NCI-H2171 (cell line): ENCODE results near the gene CLBA1.

Experiments
- DNase-seq: peaks from one replicate; lab custom pipeline; 2025; lab: John Stamatoyannopoulos, UW

Gene CLBA1

DNA sequence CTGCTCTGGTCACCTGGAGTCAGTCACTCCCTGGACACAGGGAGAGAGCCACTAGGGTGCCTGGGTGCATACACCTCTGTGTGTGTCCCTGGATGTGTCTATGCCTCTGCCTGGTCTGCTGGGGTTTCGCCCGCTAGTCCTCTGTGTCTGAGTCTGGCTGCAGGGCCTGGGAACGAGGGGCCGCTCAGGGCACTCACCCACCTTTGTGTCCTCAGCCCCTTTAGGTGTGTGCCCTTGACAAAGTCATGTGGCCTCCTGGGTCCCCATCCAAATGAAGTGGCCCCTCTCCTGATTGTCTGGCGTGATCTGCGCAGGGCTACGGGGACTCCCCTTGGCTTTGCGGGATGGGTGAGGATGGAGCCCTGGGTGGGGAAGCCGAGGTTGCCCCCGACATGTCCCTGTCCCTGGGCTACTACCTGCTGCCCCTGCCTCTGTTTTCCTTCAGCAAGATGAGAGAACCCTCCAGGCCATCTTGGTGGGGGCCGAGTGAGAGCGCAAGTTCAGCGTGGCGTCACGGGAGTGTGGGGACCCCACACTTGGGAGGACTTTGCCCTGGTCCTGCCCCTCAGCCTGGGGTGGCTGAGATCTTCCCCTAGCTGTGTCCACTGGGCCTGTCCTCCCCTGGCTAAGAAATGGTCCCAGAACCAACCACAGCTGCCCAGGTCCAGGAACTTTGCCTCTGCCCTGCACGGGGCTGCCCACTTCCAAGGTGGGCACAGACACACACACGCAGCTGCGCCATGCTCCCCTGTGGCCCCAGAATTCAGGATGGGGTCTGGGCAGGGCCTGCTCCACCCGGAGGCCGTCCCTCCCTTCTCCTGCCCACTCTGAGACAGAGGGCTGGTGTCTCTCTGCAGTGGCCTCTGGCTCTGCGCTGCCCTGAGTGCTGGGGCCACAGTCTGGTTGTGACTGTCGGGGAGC, 4.7 kb upstream of the CLBA1 start:
- no peak for DNase-seq

DNA sequence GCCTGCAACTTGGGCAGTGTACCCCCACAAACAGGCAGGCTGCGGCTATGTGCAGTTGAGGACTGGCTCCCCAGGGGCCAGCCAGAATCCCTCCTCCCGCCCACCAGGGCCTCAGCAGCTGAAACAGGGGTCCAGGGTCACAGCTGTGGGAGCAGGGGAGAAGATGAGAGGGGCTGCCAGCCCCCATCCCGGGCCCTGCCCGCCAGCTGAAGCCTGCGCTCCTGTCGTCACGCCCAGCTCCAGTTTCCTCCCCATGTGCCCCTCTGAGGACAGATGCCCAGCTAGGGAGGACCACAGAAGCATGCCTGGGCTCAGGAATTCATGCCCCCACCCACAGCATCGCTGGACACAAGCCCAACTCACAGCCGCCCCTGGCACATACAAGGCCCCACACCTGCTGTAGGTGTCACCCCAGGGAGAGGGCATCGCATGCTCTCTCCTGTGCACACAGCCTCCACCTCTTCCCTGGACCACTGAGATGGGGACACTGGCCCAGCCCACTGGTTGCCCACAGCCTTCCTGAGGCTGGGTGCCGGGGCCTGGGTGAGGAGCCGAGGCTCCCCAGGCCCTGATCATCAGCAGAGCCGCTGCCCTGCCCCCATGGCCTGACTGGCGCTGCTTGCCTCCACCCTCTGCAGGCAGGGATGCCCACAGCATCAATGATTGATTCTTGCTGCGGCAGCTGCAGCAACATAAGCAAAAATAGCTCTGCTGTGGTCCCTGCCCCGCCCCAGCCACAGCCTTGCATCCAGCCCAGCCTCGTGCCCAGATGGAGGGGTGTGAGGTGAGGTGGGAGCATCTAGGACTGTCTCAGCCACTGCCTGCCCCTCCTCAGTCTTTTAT, 3.7 kb upstream of the CLBA1 start:
- DNase-seq = no peak

DNA sequence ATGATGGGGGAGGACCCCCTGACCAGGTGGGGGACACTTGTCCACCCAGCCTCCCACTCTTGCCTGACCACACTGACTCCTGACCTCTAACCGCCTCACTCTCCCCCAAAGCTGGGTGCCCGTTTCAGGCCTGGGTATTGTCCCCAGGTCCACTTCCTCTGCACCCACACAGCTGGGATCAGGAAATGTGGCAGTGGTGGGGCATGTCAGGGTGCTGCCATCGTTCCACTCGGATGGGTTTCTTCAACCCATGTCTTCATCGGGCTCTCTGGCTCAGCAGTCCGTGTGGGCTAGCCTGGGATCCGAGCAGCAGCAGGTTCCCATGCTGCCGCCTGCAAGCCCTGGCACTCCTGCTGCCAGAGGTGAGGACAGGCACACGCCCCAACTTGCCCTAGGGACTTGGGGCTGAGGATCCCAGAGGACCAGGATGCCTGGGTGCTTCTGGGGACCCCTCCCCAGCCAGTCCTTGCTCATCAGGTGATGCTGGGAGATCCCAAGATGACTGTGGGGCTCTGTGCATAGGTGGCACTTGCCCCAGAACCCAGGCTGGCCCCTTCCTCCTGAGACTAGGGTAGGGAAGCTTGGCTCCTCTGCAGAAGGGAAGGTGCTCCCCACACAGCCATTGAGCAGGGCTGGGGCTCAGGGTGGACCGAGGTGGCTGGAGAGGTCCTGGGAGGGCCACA, 2.9 kb upstream of the CLBA1 start:
- no peak for DNase-seq

DNA sequence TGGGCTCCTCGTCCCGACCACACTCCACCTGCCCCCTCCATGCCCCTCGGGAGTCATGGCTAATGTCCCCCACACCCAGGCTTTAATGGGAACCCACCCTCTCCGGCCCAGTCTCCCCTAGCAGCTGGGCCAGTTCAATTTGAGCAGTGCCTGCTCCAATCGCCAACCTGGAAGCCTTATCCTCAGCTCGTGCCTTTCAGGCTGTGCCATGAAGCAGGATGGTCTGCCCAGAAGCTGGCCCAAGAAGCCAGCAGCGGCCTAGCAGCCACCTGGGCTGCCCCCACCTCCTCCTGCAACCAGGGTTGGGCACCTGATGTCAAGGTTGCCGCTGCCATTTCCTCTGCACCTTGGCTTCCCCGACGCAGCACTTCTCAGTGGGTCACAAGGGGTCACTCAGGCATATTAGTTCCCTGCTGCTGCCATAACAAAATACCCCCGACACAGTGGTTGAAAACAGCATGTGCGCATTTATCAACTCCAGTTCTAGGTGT, 2.3 kb upstream of the CLBA1 start:
- no peak for DNase-seq

DNA sequence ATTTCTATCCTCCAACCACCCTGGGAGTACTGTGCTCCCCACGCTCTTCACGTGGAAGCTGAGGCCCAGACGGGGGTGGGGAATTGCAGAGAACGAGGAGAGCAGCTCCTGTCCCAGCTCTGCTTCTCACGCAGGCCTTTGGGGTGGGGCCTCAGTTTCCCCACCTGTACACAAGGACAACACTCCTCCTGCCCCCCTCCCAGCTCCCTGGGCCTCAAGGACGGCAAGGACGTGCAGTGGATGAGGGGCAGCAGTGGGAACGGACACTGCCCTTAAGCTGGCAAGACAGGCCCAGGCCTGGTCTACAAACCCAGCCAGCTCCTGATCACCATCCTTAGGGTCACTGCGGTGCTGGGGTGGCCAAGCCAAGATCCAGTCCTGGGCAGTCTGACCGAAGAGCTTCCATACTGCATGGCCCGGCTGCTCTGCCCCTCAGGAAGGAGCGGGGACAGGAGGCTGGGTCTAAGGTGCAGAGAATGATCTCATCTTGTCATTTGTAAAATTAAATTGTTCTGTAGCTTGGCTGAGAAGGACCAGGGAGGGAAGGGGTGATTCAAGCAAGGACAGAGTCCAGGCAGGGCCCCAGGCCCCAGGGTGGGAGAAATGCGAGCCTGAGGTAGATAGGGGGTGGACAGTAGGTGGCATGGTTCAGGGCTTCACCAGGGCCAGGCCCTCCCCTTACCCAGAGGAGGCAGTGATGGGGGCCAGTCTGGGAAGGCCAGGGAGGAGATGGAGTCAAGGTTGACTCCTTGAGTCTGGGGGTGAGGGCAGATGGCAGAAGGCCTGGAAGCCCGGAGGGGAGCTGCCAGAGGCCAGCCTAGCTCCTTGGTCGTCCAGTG, 1.3 kb upstream of the CLBA1 start:
- DNase-seq = no peak

DNA sequence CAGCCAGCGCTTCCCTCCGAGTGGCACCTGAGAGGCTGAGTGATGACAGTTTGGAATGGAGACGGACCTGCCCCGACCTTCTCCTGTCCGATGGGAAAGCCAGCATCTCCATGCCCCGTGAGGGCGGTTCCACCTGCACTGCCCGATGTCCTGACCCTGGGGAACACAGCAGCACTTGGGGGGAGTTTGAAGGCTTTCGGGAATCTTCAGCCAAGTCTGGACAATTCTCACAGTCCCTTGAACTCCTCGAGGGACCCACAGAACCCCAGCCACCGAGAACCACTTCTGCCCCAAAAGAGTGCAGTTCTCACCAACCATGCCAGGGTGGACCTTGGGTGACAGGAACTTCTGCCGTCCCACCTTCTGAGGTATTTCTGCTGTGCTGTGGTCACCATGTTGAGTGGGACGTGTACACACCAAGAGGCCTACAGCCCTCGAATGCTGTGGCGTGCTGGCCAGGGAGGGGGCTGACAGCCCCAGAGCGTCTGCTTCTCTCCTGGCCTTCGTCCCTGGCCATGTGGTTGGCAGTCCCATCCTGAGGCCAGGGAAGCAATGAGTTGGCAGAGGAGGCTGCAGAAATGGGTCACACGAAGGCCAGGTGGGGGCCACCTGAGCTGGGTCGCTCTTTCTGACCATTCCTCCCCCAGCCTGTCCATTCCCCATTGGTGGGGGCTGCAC, 1.0 kb downstream of the CLBA1 start:
- DNase-seq = no peak

DNA sequence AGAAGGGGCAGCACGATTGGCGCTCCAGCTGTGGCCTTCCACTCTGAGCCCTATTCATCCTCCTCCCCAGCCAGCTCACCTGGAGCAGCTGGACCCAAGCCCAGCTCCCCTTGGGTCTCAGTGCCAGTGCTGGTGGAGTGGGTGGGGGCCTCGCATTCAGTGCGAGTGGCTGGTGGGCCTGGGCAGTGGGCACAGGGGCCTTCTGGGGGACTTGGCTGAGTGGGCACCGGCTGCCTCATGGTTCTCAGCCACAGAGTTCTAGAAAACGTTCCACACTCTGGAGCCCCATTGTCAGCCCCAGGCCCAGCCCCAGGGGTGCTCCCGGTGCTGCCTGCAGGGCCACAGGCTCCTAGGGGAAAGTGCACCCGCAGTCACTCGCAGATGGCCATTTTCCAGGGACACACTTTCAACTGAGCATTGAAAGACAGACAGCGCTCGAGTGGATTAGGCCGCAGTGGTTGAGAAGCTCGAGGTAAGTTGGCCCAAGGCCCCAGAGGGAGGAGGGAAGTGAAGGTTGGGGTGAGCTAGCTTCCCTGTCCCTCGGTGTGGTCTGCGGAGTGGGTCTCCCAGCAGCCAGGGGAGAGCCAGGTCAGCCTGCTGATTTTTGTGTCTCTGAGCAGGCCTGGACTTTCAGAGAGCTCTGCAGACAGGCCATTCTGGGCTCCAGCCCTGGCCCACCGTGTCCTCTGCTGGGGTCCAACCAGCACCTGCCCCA, 3.8 kb downstream of the CLBA1 start:
- no peak for DNase-seq

DNA sequence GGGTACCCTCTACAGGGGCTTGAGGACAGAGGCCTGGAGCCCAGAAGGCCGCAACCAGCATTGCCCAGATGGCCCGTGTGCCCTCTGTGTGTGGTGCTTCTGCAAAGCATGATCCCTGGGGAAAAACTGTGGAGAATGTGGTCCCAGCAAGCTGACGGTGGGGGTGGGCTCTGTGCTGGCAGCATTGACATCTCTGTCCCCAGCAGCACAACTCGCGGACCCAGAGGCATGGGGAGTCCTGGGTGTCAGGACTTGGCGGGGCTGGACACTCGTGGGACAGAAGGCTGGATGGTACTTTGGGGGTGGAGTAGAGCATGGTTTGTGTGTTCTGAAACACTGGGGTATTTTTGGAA, 4.3 kb downstream of the CLBA1 start:
- no peak for DNase-seq

DNA sequence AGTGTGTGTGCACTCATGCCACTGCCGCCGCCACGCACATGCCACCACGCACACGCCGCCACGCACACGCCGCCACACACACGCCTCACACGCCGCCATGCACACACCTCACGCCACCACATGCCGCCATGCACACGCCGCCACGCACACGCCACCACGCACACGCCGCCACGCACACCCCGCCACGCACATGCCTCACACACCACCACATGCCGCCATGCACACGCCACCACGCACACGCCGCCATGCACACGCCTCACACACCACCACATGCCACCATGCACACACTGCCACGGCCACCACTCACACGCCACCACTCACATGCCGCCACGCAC, 6.3 kb downstream of the CLBA1 start:
- DNase-seq = no peak

DNA sequence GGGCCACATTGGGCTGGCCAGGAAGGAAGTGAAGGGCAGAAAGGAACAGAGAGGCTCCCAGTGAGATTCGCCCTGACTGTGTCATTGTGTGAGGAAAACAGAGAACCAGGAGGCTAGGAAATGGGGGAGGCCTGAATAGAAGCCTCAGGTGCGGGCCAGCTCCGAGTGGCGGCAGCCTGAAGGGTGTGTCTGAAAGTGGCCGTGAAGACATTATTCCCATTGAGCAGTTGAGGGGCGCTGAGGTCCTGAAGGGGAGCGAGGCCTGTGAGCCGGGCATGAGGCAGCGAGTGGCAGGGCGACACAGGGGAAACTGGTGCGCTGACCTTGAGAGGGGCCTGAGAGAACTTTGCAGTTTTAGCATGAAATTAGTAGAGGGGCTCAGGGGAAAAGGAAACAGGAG, 6.9 kb downstream of the CLBA1 start:
- no peak for DNase-seq

DNA sequence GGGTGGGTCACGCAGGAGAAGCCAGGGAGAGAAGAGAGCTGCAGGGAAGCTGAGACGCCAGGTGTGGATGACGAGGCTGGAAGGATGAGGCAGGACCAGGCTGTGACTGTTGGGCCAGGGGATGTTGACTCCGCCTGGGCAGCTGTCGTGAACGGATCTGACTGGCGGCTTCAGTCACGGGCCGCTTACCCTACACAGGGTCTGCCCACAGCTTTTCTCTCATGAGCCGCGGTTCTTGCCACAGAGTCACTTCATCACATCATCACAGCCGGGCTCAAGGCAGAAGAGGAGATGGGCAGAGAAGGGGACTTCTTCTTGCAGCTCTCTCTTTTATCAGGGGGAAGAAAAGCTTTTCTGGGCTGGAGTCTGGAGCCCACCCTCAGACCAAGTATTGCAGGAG, 7.7 kb downstream of the CLBA1 start:
- peak; percentile 52 for DNase-seq

DNA sequence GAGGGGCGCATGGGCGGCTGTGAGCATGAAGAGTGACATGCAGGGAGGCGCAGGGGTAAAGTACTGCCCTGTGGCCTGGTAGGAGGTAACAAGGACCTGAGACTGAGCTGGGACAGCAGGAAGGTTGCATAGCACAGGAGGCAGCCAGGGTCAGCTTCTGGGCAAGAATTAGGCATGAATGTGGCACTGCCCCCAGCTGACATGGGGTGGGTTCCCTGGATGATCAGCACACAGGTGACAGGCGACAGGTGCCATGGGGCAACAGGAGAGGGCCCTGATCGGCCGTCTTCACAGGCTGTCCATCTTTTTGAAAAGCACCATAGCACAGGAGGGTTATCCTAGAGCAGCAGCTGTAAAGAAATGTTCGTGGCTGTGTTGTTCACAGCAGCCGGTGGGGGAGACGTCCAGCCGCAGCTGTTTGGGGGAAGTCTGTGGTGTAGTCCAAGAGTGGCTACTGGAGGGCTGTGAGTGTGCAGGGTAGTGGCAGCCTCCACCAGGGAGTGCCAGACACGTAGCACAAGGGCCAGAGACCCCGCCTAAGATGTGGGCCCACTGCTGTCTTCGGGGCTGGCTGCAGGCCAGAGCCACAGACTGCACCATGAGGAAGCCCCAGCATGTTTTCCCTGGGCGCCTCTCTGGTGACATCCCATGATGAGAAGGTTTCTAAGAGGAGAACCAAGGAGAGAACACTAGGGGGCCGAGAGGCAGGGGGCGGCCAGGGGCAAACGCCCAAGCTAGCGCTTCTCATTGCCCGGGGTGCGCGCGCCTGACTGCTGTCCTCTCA, 8.4 kb downstream of the CLBA1 start:
- peak; percentile 37 for DNase-seq

DNA sequence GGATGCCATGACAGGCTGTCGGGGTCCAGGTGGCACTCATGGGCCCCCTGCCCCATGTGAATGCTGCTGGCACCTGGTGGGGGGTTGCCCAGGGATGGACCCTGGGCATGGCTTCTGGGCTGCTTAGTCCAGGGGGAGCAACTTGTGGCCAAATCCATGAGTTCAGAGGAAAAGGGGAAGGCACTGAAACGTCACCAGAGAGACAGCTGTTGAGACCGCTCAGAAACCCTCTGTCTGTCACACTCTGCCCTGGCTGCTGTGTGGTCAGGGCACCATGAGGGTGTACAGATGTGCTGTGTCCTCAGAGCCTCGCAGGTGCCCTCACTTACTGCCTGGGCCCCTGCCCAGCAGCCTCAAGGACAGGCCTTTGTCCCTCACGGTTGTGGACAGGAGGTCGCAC, 9.4 kb downstream of the CLBA1 start:
- no peak for DNase-seq

DNA sequence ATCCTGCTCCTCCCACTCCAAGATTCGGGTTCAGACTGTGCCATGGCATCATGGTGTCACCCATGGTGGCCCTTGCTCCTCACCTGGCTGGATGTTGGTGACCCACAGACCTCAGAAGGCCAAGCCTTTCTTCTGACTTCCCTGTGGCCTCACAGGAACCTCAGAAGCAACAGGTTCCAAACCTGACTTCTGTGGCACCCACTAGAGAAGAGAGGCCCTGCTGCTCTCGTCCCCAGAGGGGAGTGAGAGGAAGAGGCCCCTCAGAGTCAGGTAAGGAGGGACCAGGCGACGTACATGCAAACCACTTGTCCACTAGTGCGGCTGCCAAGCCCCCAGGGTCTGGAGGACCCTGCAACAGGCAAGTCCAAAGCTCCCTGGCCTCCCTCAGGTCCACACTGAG, 10.4 kb downstream of the CLBA1 start:
- no peak for DNase-seq

DNA sequence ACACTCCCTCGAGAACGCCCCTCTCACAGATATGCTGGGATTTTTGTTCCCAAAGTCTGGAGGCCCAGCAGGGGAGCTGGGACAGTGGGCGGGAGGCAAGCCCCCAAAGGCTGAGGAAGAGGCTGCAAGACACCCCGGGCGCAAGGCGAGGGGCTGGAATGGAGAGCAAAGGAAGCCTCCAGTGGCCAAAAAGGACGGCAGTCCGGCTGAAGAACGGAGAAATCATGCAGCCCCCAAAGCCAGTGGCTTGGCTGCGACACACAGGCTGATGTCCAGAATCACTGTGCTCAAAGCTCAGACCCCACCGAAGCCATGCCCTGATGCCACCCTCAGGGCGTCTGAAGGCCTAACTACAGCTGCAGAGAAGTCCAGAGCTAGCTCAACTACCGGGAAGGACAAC, 10.9 kb downstream of the CLBA1 start:
- DNase-seq = no peak

DNA sequence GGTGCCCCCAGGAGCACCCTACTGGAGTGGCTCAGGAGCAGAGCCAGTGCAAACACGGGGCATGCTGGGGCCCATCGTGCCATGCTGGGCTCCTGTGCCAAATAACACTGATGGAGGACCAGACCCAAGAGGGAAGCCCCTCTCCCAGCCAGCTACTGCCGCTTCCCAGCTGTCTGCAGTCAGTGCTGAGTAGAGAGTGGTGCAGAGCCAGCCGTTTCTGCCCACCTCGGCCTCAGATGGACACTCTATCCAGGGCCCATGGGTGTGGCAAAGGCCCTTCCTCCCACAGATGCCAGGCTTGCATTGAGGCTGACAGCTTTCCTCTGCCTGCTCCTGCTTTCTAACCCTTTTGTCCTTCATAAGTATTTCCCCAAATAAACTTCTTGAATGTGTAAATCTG, 13.2 kb downstream of the CLBA1 start:
- DNase-seq = peak; percentile 68

DNA sequence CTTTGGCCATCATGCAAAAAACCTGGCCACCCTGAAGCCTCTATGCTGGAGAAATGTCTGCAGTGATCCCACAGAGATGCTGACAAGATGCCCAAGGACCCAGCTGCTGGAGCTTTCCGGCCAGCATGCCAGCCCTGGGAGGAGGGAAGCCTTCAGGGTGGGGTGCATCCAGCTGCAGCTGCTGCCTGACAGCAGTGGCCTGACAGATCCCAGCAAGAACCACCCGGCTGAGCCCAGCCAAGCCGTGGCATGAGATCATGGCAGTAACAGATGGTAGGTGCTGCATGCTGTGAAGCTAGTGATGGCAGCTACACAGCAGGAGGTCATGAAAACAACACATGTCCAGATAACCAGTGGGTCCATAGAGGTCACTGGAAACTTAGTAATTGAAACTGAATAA, 13.8 kb downstream of the CLBA1 start:
- DNase-seq = peak; percentile 83

DNA sequence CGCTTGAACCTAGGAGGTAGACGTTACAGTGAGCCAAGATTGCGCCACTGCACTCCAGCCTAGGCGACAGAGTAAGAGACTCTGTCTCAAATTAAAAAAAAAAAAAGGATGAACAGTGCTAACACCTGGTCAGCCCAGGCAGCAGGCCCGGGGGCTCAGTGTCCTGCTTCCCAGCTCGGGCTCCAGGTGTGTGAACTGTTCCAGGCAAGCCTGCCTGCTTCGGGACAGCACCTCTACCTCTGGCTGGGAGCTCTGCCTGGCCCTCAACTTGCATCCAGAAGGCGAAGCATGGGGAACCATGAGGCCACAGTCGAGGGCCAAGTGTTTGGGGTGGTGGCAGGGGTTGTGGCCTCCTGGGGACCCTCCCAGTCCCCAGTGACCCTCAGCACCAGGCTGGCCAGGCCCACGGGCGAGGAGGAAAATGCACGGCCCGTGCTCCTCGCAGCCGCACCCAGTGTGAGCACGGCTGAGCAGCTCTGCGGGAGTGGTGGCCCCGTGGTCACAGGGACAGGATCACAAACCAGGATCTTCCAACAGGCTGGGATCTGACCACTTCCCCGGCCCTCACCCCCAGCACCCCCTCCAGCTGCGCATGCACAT, 19.8 kb downstream of the CLBA1 start:
- no peak for DNase-seq
